Measurements from ENCODE around the gene IVNS1ABP.

DNA sequence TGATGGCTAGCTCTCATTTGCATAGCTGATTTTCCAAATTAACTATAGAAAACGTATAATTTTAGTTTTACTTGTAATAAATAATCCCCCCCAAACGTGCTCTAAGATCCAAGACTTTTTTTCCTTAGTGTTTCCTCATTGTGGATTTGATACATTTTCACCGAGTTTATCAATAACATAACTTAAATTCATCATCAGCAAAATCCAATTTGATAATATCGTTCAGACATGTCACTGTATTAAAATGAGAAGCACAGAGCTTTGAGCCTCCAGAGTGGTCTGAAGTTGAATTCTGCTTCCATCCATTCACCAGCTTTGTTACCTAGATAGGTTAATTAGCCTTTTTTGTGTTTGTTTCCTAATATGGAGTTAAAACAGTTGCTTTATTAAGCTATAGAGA, 51.7 kb downstream of the IVNS1ABP start:
- TF ChIP-seq, protein P1, sequence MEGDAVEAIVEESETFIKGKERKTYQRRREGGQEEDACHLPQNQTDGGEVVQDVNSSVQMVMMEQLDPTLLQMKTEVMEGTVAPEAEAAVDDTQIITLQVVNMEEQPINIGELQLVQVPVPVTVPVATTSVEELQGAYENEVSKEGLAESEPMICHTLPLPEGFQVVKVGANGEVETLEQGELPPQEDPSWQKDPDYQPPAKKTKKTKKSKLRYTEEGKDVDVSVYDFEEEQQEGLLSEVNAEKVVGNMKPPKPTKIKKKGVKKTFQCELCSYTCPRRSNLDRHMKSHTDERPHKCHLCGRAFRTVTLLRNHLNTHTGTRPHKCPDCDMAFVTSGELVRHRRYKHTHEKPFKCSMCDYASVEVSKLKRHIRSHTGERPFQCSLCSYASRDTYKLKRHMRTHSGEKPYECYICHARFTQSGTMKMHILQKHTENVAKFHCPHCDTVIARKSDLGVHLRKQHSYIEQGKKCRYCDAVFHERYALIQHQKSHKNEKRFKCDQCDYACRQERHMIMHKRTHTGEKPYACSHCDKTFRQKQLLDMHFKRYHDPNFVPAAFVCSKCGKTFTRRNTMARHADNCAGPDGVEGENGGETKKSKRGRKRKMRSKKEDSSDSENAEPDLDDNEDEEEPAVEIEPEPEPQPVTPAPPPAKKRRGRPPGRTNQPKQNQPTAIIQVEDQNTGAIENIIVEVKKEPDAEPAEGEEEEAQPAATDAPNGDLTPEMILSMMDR (IDR thresholded peaks at IDR 0.05): no peak
- no peak for TF ChIP-seq POLR2A (IDR thresholded peaks at IDR 0.05)
